GM19035 (cell line): ENCODE results near the gene CHD9.
"Not testable (repeated sequence)": the region's sequence is repeated elsewhere in the genome, so short reads cannot be mapped to it uniquely, and the experiment has no call there.

Source experiments
- ATAC-seq: cut with Tn5 transposase; IDR thresholded peaks from one replicate; pipeline ENCODE4 v1.9.1; 2021; ENCODE audit not compliant: unreplicated experiment

The CHD9 gene, protein sequence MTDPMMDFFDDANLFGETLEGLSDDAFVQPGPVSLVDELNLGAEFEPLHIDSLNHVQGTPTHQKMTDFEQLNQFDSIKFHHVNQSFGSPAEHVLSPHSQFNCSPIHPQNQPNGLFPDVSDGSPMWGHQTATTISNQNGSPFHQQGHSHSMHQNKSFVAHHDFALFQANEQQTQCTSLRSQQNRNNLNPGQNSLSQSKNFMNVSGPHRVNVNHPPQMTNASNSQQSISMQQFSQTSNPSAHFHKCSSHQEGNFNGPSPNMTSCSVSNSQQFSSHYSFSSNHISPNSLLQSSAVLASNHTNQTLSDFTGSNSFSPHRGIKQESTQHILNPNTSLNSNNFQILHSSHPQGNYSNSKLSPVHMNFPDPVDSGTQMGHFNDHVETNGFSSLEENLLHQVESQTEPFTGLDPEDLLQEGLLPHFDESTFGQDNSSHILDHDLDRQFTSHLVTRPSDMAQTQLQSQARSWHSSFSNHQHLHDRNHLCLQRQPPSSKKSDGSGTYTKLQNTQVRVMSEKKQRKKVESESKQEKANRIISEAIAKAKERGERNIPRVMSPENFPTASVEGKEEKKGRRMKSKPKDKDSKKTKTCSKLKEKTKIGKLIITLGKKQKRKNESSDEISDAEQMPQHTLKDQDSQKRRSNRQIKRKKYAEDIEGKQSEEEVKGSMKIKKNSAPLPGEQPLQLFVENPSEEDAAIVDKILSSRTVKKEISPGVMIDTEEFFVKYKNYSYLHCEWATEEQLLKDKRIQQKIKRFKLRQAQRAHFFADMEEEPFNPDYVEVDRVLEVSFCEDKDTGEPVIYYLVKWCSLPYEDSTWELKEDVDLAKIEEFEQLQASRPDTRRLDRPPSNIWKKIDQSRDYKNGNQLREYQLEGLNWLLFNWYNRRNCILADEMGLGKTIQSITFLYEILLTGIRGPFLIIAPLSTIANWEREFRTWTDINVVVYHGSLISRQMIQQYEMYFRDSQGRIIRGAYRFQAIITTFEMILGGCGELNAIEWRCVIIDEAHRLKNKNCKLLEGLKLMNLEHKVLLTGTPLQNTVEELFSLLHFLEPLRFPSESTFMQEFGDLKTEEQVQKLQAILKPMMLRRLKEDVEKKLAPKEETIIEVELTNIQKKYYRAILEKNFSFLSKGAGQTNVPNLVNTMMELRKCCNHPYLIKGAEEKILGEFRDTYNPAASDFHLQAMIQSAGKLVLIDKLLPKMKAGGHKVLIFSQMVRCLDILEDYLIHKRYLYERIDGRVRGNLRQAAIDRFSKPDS (N-terminal part only)

DNA sequence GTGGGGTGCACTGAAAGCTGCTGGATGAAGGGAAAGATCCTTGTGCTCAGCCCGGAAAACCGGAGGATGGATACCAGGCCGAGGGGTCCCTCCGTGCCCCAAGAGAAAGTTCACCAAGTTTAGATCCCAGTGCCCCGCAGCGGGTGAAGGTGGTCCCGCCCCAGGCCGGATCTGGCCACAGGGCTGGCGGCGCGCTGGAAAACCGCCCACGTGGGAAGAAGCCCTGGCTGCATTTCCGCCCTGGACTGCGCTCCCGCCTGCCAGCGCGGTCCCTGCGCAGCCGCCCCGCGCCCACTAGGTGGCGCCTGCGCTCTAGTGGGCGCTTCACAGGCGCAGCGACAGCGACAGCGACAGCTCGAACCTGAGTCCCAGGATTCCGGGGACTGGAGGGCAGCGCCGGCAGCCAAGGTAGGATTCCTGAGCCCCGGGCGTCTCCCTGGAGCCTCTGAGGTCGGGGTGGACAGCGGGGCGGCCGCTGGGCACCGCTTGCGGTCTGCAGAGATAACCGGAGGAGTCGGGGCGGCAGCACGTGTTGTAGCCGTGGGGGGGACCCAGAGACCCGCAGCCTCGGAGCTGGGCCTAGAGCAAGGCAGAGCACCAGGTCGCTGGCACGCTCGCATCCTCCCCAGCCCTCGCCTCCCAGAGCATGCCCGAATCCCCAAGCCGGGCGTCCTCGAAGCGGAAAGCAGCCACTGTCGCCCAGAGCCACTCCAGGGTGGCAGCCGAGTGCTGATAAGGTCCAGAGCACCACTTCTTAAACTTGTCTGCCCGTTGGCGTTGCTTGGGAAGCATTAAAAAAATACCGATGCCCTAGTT lies at the start of gene CHD9:
Gene CHD9, plus strand, starts transcription at position 322 of the 816 bp plus-strand sequence. CDS start 101,099 bp downstream, outside the sequence.
- ATAC-seq, result peak; percentile 88

DNA sequence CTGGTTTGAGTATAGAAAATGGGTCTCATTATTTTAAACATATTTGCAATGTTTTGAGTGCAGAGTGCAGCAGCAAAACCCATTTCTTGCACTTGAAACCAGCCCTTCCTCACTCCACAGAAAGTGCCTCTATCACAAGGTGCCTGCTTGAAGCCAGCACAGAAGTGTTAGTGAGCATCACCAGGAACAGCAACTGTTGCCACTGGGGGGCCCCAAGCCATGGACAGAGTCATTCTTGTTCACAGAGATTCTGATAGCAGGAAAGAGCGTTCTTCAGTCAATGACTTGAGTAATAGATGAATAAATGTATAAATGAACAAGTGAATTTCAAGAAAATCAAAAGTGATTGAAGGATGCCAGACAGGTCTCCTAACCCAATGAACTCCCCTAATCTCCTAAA lies 47.7 kb upstream of the CHD9 start:
- no peak for ATAC-seq

- ATAC-seq, result no peak
These were observed 40.5 kb upstream of the CHD9 start for GRCh38 chr16:53014287-53014686.

GRCh38 chr16:53018834-53019416 lies 35.9 kb upstream of the CHD9 start:
- no peak for ATAC-seq

- ATAC-seq, result no peak
These were observed 32.4 kb upstream of the CHD9 start for GRCh38 chr16:53022374-53022773.

DNA sequence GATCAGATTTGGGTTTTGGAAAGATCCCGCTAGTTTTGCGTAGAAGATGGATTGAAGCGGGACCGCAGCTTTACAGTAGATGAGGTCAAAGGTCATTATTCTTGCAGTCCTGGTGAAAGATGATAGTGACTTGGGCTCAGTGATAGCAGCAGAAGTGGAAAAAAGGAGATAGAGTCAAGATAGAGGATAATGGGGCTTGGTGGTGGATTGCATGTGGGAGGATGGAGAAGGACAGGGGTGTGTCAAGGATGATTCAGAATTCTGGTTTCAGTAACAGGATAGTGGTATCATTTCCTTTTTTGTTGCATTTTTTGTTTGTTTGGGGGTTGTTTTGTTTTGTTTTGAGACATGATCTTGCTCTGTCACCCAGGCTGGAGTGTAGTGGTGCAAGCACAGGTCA lies 30.7 kb upstream of the CHD9 start:
- ATAC-seq, result no peak

DNA sequence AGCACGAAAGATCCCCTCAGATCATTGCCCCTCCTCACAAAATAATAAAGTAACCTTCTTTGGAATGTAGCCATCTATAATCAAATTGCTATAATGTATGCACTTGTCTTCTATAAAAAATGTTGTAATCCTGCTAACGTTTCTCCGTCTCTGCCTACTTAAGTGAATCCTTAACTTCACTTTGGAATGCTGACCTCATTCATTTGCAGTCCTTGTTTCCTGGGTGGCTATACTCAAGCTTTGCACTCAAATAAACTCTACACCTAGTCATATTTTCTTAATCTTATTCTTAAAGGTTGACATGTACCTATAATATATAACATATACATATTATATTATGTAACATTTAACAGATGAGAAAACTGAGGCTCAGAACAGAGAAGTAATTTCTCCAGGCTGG lies 24.8 kb upstream of the CHD9 start:
- ATAC-seq, result no peak

DNA sequence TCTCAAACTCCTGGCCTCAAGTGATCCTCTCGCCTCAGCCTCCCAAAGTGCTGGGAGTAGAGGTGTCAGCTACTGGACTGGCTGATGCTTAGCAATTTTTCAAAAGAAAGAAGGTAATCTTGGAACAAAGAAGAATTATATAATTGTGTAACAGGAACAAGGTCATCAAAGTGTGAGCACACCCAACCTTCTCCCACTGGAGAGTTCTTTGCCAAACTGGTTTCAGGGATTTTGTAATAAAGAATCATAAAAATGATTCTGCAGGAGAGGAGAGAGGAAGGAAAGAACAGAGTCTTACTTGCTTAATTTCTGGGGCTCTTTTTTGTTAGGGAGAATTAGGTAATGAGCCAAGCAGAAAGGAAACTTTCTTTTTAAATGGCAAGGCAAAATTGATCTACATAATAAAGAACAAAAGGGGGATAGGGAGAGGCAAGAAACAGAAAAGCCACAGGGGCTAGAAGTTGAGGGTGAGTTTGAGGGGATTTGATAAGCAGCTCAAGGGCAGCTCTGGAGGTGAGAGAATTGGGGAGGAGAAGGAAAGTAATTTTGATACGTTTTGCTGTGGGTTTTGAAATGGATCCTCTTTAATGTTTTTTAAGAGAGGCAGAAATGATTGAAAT lies 23.4 kb upstream of the CHD9 start:
- ATAC-seq, result no peak

- no peak for ATAC-seq
These were observed 20.5 kb upstream of the CHD9 start for GRCh38 chr16:53034306-53034705.

GRCh38 chr16:53035176-53035942 lies 19.4 kb upstream of the CHD9 start:
- ATAC-seq, result no peak

- no peak for ATAC-seq
These were observed 18.7 kb upstream of the CHD9 start for GRCh38 chr16:53036066-53036465.

GRCh38 chr16:53036711-53037110 lies 18.1 kb upstream of the CHD9 start:
- not testable (repeated sequence) for ATAC-seq

DNA sequence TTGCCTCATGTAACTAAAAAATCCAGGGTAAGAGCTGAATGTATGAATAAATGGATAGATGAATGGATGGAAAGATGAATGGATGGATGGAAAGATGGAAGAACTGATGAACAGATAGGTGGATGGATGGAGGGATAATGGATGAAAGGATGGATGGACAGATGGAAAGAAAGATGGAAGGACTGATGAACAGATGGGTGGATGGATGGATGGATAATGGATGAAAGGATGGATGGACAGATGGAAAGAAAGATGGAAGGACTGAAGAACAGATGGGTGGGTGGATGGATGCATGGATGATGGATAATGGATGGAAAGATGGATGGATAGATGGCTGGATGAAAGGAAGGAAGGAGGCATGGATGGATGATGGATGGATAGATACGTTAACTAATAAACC lies 14.0 kb upstream of the CHD9 start:
- ATAC-seq, result no peak

GRCh38 chr16:53041320-53042051 lies 13.3 kb upstream of the CHD9 start:
- ATAC-seq, result no peak

GRCh38 chr16:53042235-53042701 lies 12.5 kb upstream of the CHD9 start:
- ATAC-seq, result no peak

GRCh38 chr16:53043428-53043831 lies 11.4 kb upstream of the CHD9 start:
- ATAC-seq, result no peak

- ATAC-seq, result no peak
These were observed 10.7 kb upstream of the CHD9 start for GRCh38 chr16:53043986-53044601.
